Thyroid gland (tissue), 4 donors: Measurements from ENCODE around the gene ANGPT4. TPM values are rescaled to one million over a fixed set of nuclear protein-coding genes. Genes with fewer than 3 reads are reported as not detected.

Experiments used
- DNase-seq, 2 donors: peaks; one replicate each; pipeline ENCODE4 v3.0.0-alpha.2; 2019
- H3K27ac ChIP-seq, 3 donors: fragments of 200-600 bp; sonication (generic); 1 replicate in 2 of 3; 2 replicates in 1 of 3; pipeline ENCODE4 v1.5.1; 2016 to 2019; ENCODE audit warnings: mild to moderate bottlenecking in 1 of 3, moderate library complexity in 1 of 3
- H3K27me3 ChIP-seq: fragments of 200-600 bp; sonication (generic); one replicate; pipeline ENCODE4 v1.5.1; 2019
- H3K36me3 ChIP-seq, 2 donors: fragments of 200-600 bp; sonication (generic); one replicate each; pipeline ENCODE4 v1.5.1; 2016 to 2019
- H3K4me1 ChIP-seq, 2 donors: fragments of 200-600 bp; sonication (generic); one replicate each; pipeline ENCODE4 v1.5.1; 2017 to 2019
- H3K4me3 ChIP-seq, 3 donors: fragments of 200-600 bp; sonication (generic); replicated peaks in 1 of 3; 1 replicate in 2 of 3; 2 replicates in 1 of 3; pipeline ENCODE4 v1.5.1; 2016; ENCODE audit warnings: mild to moderate bottlenecking in 1 of 3
- H3K9me3 ChIP-seq: fragments of 200-600 bp; sonication (generic); one replicate; pipeline ENCODE4 v1.5.1; 2017
- POLR2A ChIP-seq, 2 donors: fragments of 450-650 bp; IDR thresholded peaks; one replicate each; pipeline ENCODE4 v1.6.1; 2017; ENCODE audit warnings: antibody characterized with exemption in 2 of 2, mild to moderate bottlenecking in 2 of 2, moderate library complexity in 1 of 2
- WGBS, 2 donors: methylation state at CpG; one replicate each; pipeline ENCODE4 v1.1.5; 2017; 5-methylcytosine and 5-hydroxymethylcytosine counted together
- intact Hi-C: fragments of 100-400 bp; cut with DNase I; formaldehyde crosslinking; loops from one replicate; pipeline ENCODE4 v1.15.1; 2023
- total RNA-seq, 4 donors: library from RNA; depleted of rRNA; stranded (reverse); fragments of >200 nt; gene quantifications; one replicate each; pipeline ENCODE4 v1.2.3, GENCODE V29; 2016
- TF ChIP-seq, protein P1 (sequence below), 6 experiments: fragments of 200-600 bp in 3 of 6; fragments of 450-650 bp in 3 of 6; sonication (generic) in 3 of 6; IDR thresholded peaks; one replicate each; pipeline ENCODE4 v1.5.1; 2016 to 2019; ENCODE audit warnings: antibody characterized with exemption in 6 of 6, mild to moderate bottlenecking in 2 of 6, inconsistent platforms in 1 of 6, moderate library complexity in 1 of 6

Gene ANGPT4
- total RNA-seq, 4 donors from 2014 or later: 0.40 to 3.8 (median 3.2) TPM

DNA sequence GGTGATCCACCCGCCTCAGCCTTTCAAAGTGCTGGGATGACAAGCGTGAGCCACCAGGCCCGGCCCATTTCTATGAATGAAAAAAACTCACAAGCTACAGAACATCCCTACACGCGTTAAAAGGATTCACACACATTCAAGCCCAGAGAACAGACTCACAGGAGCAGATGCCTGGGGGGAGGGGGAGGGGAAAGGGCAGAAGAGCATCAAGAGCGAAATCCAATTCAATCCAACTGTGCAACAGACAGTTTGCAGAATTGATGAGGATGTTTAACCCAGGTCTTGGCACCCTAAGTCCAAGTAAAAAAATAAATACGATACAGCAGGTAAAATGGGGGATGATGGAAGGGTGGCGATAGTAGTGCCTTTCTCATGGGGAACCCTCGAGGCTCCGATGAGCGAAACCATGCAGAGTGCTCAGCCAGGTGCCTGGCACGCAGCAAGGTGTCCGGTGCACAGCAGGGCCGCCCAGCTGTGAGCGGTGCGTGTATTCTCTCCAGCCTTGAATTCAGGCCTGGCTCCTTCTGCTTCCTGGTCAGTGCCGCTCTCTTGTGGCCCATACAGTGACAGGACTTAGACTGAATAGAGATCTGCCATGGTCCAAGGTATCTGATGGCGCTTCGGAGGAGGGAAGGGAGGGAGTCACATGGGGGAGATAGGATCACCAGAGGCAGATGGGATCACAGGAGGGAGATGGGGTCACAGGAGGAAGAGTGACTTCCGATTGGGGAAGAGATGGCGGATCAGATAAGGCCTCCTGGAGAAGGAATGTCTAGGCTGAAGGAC lies 35.4 kb upstream of the ANGPT4 start:
- TF ChIP-seq, protein P1, sequence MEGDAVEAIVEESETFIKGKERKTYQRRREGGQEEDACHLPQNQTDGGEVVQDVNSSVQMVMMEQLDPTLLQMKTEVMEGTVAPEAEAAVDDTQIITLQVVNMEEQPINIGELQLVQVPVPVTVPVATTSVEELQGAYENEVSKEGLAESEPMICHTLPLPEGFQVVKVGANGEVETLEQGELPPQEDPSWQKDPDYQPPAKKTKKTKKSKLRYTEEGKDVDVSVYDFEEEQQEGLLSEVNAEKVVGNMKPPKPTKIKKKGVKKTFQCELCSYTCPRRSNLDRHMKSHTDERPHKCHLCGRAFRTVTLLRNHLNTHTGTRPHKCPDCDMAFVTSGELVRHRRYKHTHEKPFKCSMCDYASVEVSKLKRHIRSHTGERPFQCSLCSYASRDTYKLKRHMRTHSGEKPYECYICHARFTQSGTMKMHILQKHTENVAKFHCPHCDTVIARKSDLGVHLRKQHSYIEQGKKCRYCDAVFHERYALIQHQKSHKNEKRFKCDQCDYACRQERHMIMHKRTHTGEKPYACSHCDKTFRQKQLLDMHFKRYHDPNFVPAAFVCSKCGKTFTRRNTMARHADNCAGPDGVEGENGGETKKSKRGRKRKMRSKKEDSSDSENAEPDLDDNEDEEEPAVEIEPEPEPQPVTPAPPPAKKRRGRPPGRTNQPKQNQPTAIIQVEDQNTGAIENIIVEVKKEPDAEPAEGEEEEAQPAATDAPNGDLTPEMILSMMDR (IDR thresholded peaks at IDR 0.05): no peak
- TF ChIP-seq POLR2A (IDR thresholded peaks at IDR 0.05): no peak
- H3K27me3 ChIP-seq: no peaks in the 10 kb centered on the region
- DNase-seq: no peak
- no peaks in the 10 kb centered on the region for H3K36me3 ChIP-seq
- intact Hi-C loops: loop anchor here (5.0 kb wide), 1 partner anchor 64 kb away; no protein-coding TSS in a partner anchor
- 86 to 87% methylated on average over 21 of the region's 21 CpGs for WGBS, 2 donors
- H3K4me3 ChIP-seq: no peak overlapping the region
- no peak overlapping the region for H3K27ac ChIP-seq
- peaks cover 1 to 4% of the 10 kb centered on the region in 2 donors for H3K4me1 ChIP-seq
- H3K9me3 ChIP-seq: no peaks in the 10 kb centered on the region

- no peak for DNase-seq
- TF ChIP-seq, protein P1 (IDR thresholded peaks at IDR 0.05): no peak
- no peak for TF ChIP-seq POLR2A (IDR thresholded peaks at IDR 0.05)
- no peak overlapping the region for H3K27ac ChIP-seq
- WGBS, 2 donors: 93 to 95% methylated on average over 6 to 7 of the region's 7 CpGs
- no peaks in the 10 kb centered on the region for H3K27me3 ChIP-seq
- no peaks in the 10 kb centered on the region for H3K4me1 ChIP-seq
- H3K4me3 ChIP-seq: no peak overlapping the region
- H3K36me3 ChIP-seq: no peaks in the 10 kb centered on the region
- intact Hi-C loops: loop anchor here (5.0 kb wide), 1 partner anchor 62 kb away; no protein-coding TSS in a partner anchor
- H3K9me3 ChIP-seq: no peaks in the 10 kb centered on the region
Measured at GRCh38 chr20:949717-950116, 33.6 kb upstream of the ANGPT4 start.

DNA sequence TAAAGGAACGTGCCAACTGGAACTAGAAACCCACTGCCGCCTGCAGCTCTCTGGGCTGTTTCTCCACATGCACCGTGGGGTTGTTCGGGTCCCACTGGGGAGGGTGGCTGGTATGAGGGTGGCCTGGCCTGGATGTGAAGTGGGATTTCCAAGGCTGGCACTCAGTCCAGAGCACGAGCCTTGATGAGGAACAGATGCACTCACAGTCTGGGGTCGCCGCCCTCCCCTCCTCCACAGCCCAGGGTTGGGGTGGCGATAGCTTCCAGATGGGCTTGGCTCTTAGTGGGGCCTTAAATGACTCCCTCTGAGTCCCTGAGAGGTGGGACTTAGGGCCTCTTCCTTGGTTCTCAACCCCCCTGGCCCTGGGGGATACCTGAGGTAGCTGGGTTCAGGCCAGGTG lies 30.7 kb upstream of the ANGPT4 start:
- Histone ChIP-seq H3K36me3 (no peaks in the 10 kb centered on the region), H3K27ac (no peak overlapping the region), H3K4me1 (no peaks in the 10 kb centered on the region), H3K9me3 (no peaks in the 10 kb centered on the region), H3K4me3 (no peak overlapping the region), H3K27me3 (no peaks in the 10 kb centered on the region)
- WGBS, 2 donors: 79 to 81% methylated on average over 8 of the region's 8 CpGs
- no peak for DNase-seq
- TF ChIP-seq, protein P1 (IDR thresholded peaks at IDR 0.05): no peak
- TF ChIP-seq POLR2A (IDR thresholded peaks at IDR 0.05): no peak
- intact Hi-C loops: no loop called here

DNA sequence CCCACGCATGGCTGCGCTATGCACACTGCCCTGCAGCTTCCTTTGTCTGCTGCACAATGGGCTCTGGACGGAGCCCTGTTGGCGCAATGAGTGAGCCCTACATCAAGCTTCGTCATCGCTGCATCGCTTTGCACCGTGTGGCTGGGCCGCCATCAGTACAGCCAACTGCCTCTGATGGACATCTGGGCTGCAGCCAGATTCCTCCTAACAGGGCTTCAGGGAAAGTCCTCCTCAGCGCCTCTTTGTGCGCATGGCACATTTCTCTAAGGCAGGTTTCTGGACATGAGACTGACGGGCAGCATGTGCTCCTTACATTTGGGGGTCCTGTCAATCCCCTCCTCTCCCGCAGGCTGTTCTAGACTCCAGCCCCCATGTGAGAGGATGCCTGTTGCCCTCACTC lies 29.7 kb upstream of the ANGPT4 start:
- TF ChIP-seq, protein P1 (IDR thresholded peaks at IDR 0.05): no peak
- no peak for TF ChIP-seq POLR2A (IDR thresholded peaks at IDR 0.05)

DNA sequence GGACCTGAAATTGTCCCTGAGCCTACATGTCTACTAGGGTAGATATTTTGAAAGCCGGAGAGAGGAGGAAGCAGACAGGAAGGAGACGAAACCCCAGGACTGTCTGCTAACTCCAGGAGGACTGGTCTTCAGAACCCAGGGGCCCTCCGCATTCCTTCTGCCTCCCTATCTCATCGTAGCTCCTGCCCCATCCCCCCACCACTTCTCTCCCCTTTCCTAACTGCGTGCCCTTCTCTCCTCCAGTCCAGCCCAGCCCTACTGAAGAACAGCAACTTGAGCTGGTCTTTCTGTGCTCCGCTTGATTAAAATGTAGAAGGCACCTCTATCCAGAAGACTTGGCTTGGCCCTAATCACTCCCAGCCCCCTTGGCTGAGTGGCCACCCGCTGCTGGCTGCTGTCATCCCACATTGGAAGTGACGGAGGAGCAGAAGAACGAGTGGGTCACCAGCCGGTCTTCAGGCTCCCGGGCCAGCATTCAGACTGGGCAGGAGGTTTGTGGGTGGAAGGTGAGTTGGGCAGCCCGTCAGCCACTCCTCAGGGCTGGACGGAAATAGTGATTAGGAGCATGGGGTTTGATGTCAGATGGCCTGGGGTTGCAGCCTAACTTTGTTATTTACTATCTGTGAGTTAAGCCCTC lies 28.8 kb upstream of the ANGPT4 start:
- no peak for TF ChIP-seq POLR2A (IDR thresholded peaks at IDR 0.05)
- TF ChIP-seq, protein P1 (IDR thresholded peaks at IDR 0.05): no peak
- 71 to 77% methylated on average over 13 of the region's 13 CpGs for WGBS, 2 donors
- intact Hi-C loops: no loop called here

More for the DNA sequence above, 29.7 kb upstream of the ANGPT4 start:
- no peak for DNase-seq
- no peaks in the 10 kb centered on the region for H3K36me3 ChIP-seq
- H3K9me3 ChIP-seq: no peaks in the 10 kb centered on the region
- H3K27me3 ChIP-seq: no peaks in the 10 kb centered on the region
- H3K4me1 ChIP-seq: no peaks in the 10 kb centered on the region
- 89 to 90% methylated on average over 13 of the region's 13 CpGs for WGBS, 2 donors
- intact Hi-C loops: no loop called here
- no peak overlapping the region for H3K27ac ChIP-seq
- H3K4me3 ChIP-seq: no peak overlapping the region

More for the DNA sequence above, 28.8 kb upstream of the ANGPT4 start:
- Histone ChIP-seq H3K36me3 (no peaks in the 10 kb centered on the region), H3K27me3 (no peaks in the 10 kb centered on the region), H3K4me1 (no peaks in the 10 kb centered on the region), H3K27ac (no peak overlapping the region), H3K4me3 (no peak overlapping the region), H3K9me3 (no peaks in the 10 kb centered on the region)
- no peak for DNase-seq
